Karpas-422 (cell line): ENCODE data around the gene UNC45A. TPM values are rescaled to one million over a fixed set of nuclear protein-coding genes. Genes with fewer than 3 reads are reported as not detected.

Experiments
- DNase-seq: peaks from one replicate; pipeline ENCODE4 v3.0.0-alpha.2; 2015
- H2AFZ ChIP-seq: fragments of 200-600 bp; sonication (generic); 2 replicates; pipeline ENCODE4 v1.6.1; 2014; ENCODE audit warnings: antibody characterized with exemption, low read length, mixed read lengths
- H3K27ac ChIP-seq: fragments of 200-600 bp; sonication (generic); 2 replicates; pipeline ENCODE4 v1.5.1; 2014; ENCODE audit warnings: mild to moderate bottlenecking, low read length, moderate library complexity
- H3K27me3 ChIP-seq: fragments of 200-600 bp; sonication (generic); 2 replicates; pipeline ENCODE4 v1.6.1; 2014; ENCODE audit warnings: low read length, mixed read lengths
- H3K36me3 ChIP-seq: fragments of 200-600 bp; sonication (generic); 2 replicates; pipeline ENCODE4 v1.6.1; 2014; ENCODE audit warnings: low read length, mixed read lengths; ENCODE audit not compliant: insufficient read depth
- H3K4me1 ChIP-seq: fragments of 200-600 bp; sonication (generic); 2 replicates; pipeline ENCODE4 v1.6.1; 2014; ENCODE audit warnings: mild to moderate bottlenecking, low read length, mixed read lengths
- H3K4me2 ChIP-seq: fragments of 200-600 bp; sonication (generic); 2 replicates; pipeline ENCODE4 v1.6.1; 2014; ENCODE audit warnings: low read length, low read depth, mild to moderate bottlenecking; ENCODE audit not compliant: poor library complexity, severe bottlenecking
- H3K4me3 ChIP-seq: fragments of 200-600 bp; sonication (generic); 2 replicates; pipeline ENCODE4 v1.5.1; 2014; ENCODE audit warnings: mild to moderate bottlenecking, antibody characterized with exemption, low read length, mixed read lengths
- H3K79me2 ChIP-seq: fragments of 200-600 bp; sonication (generic); 2 replicates; pipeline ENCODE4 v1.6.1; 2014; ENCODE audit warnings: mild to moderate bottlenecking, low read length, mixed read lengths
- H3K9ac ChIP-seq: fragments of 200-600 bp; sonication (generic); 2 replicates; pipeline ENCODE4 v1.6.0; 2014; ENCODE audit warnings: low read length
- H3K9me2 ChIP-seq: fragments of 200-600 bp; sonication (generic), shearing (Covaris generic); replicated peaks from 2 replicates; pipeline ENCODE4 v1.6.0; 2014; ENCODE audit warnings: mild to moderate bottlenecking, low read length, moderate library complexity; ENCODE audit not compliant: insufficient read depth
- H3K9me3 ChIP-seq: fragments of 300-700, 200-600 bp; sonication (generic); 2 replicates; pipeline ENCODE4 v1.6.1; 2014; ENCODE audit warnings: low read length, mixed read lengths
- H4K20me1 ChIP-seq: fragments of 200-600 bp; sonication (generic); 2 replicates; pipeline ENCODE4 v1.6.1; 2014; ENCODE audit warnings: mild to moderate bottlenecking, antibody characterized with exemption, low read length, low read depth; ENCODE audit not compliant: insufficient read depth
- total RNA-seq: library from RNA; depleted of rRNA; stranded (reverse); fragments of >200 nt; shearing (Covaris generic); gene quantifications from 2 replicates; pipeline ENCODE4 v1.2.3, GENCODE V29; 2014; ENCODE audit warnings: low replicate concordance

The UNC45A gene
- total RNA-seq, 1 experiment from 2014 or later, result 25.1 TPM

DNA sequence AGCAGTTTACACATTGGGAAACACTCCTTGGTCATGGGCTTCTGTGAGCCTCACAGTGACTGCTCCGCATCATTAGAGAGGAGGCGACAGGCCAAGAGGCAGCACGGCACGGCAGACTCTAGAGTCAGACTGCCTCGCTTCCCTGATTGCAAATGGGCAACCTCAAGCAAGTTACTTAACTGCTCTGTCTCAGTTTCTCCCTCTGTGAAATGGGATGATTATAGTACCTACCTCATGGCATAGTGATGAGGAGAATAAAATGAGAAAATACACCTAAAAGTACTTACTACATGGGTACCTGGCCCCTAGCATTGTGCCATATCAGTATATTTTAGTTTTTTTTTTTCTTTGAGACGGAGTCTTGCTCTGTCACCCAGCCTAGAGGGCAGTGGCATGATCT is 15.6 kb downstream of the UNC45A start:
- Histone ChIP-seq H3K27ac (no peak overlapping the region), H3K4me1 (peaks cover 12% of the 10 kb centered on the region), H3K4me2 (no peak overlapping the region), H3K4me3 (no peak overlapping the region), H4K20me1 (no peaks in the 10 kb centered on the region), H2AFZ (no peak overlapping the region), H3K36me3 (peaks cover 11% of the 10 kb centered on the region), H3K9me3 (no peaks in the 10 kb centered on the region), H3K79me2 (peaks cover 5% of the 10 kb centered on the region), H3K27me3 (no peaks in the 10 kb centered on the region), H3K9me2 (no peaks in the 10 kb centered on the region), H3K9ac (no peak overlapping the region)
- DNase-seq, result no peak

DNA sequence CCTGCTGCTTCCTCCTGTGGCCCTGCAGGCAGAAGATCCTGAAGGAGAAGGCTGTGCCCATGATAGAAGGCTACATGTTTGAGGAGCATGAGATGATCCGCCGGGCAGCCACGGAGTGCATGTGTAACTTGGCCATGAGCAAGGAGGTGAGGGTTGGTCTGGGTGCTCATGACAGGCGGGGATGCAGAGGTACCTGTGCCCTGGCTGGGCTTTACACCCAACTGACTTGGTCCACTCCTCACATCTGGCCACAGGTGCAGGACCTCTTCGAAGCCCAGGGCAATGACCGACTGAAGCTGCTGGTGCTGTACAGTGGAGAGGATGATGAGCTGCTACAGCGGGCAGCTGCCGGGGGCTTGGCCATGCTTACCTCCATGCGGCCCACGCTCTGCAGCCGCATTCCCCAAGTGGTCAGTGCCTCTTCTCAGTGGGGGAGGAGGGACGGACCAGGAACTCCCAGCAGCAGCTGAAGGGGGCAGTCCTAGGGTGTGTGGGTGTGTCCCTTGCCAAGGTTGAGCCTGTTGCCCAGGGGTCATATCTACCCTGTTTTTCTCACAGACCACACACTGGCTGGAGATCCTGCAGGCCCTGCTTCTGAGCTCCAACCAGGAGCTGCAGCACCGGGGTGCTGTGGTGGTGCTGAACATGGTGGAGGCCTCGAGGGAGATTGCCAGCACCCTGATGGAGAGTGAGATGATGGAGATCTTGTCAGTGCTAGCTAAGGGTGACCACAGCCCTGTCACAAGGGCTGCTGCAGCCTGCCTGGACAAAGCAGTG is 18.0 kb downstream of the UNC45A start:
- no peaks in the 10 kb centered on the region for H3K9me2 ChIP-seq
- no peaks in the 10 kb centered on the region for H3K27me3 ChIP-seq
- H3K79me2 ChIP-seq, result peaks cover 20% of the 10 kb centered on the region
- H3K36me3 ChIP-seq, result peaks cover 11% of the 10 kb centered on the region
- H3K27ac ChIP-seq, result no peak overlapping the region
- H4K20me1 ChIP-seq, result no peaks in the 10 kb centered on the region
- H3K9me3 ChIP-seq, result no peaks in the 10 kb centered on the region
- no peak for DNase-seq
- peaks cover 20% of the 10 kb centered on the region for H3K4me1 ChIP-seq
- H3K9ac ChIP-seq, result no peak overlapping the region
- no peak overlapping the region for H3K4me2 ChIP-seq
- no peak overlapping the region for H3K4me3 ChIP-seq
- H2AFZ ChIP-seq, result no peak overlapping the region

DNA sequence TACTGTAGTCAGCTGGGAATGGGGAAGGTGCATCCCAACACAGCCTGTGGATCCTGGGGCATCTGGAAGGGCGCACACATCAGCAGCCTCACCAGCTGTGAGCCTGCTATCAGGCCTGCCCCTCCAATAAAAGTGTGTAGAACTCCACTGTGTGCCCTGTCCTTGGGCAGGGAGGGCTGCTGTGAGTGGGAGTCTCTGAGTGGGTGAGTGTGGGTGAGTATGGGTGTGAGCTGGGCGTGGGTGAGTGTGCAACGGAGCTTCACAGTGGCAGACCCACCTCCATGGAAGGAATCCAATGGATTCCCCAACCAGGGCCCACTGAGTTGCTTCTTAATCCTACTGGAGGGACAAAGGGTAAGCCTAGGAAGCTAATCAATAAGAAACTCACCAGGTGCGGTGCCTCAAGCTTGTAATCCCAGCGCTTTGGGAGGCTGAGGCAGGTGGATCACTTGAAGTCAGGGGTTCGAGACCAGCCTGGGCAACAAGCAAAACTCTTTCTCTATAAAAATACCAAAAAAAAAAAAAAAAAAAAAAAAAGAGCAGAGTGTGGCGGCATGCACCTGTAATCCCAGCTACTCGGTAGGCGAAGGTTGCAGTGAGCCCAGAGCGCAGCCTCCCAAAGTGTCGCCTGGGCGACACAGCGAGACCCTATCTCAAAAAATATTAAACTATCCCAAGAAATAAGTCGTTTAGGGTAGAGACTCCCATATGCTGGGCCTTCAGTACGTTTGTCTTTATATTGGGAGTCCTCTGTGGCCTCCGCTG is 19.0 kb downstream of the UNC45A start:
- no peaks in the 10 kb centered on the region for H4K20me1 ChIP-seq
- peak overlapping the region; percentile 93; the same call in 1 of the 2 replicates for H3K27ac ChIP-seq
- H3K27me3 ChIP-seq, result no peaks in the 10 kb centered on the region
- no peak overlapping the region for H3K9ac ChIP-seq
- H2AFZ ChIP-seq, result no peak overlapping the region
- peaks cover 20% of the 10 kb centered on the region for H3K79me2 ChIP-seq
- peaks cover 11% of the 10 kb centered on the region for H3K36me3 ChIP-seq
- no peak for DNase-seq
- peak overlapping the region; percentile 97 for H3K4me2 ChIP-seq
- no peak overlapping the region for H3K4me3 ChIP-seq
- no peaks in the 10 kb centered on the region for H3K9me2 ChIP-seq
- peaks cover 20% of the 10 kb centered on the region for H3K4me1 ChIP-seq
- no peaks in the 10 kb centered on the region for H3K9me3 ChIP-seq

DNA sequence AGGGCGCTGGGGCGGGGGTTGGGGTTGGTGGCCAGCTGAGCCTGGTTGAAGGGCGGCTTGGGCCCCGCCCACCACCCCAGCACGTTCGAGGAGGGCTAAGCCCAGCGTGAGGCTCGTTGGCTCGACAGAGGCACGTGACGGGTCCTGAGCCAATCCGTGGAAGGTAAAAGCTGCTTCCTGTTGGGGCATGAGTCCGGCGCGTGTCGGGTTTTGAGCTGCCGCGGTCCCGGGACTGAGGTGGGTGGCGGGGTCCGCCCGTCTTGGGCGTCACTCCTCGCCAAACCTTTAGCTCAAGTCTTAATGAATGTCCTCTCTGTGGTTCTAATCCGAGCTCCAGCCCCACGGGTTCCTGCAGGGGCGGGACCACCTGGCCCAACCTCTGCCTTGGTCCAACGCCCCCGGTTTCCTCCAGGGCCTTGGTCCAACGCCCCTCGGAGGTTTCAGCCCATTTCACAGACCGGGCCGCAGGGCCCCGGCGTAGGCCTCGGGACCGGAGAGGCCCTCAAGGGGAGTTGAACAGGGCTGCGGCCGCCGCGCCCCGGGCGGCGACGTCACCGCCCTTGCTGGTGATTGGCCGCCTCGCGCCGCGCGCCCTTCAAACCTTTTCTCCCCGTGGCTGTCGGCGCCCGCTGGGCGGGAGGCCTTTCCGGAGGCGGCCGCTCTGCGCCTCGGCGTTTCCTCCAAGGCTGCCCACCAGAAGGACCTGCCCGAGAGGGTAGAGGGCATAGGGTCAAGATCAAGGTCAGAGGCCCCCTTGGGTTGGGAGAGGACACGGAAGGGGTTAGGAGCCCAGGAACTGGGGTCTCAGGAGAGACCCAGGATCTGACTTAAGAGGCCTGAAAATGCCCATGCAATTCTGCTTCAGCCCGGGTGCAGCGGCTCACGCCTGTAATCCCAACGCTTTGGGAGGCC is 19.9 kb downstream of the UNC45A start, which contains the start of gene RCCD1:
TSS of gene RCCD1 (plus strand) at position 173 of the 912 bp plus-strand sequence. CDS start 1,851 bp downstream, outside the sequence.
- H3K9me2 ChIP-seq, result no peaks in the 10 kb centered on the region
- peaks cover 8% of the 10 kb centered on the region for H3K36me3 ChIP-seq

DNA sequence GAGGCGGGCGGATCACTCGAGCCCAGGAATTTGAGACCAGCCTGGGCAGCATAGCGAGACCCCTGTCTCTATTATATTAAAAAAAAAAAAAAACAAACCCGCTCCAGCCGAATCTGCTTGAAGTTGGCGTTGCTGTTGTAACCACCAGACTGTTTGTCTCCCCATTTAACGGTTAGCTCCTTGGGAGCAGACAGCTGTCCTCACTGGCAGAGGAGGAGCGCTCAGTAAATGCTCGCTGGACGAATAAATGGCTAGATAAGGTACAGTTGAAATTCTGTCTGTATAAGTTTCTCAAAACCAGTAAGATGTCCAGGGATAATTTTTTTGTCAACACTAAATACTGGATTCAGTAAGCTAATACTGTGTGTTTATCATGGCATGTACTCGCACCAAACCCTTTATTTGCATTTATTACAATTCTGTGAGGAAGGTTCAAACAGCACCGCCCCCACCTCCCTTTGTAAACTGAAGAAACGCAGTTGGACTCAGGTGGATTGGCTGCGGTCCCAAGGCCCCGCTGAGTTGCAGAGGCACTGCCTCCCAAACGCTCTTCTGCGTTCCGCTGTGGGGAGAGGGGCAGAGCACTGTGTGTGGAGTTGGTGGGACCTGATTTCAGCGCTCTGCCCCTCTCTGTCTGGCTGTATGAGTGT is 20.7 kb downstream of the UNC45A start:
- peak overlapping the region; percentile 95 for H3K9ac ChIP-seq
- no peaks in the 10 kb centered on the region for H3K27me3 ChIP-seq
- peaks cover 5% of the 10 kb centered on the region for H3K36me3 ChIP-seq
- no peak for DNase-seq
- H2AFZ ChIP-seq, result no peak overlapping the region
- H4K20me1 ChIP-seq, result no peaks in the 10 kb centered on the region
- H3K4me1 ChIP-seq, result peaks cover 20% of the 10 kb centered on the region
- H3K9me3 ChIP-seq, result no peaks in the 10 kb centered on the region
- H3K4me2 ChIP-seq, result peak overlapping the region; percentile 97
- H3K4me3 ChIP-seq, result peak overlapping the region; percentile 75
- peaks cover 20% of the 10 kb centered on the region for H3K79me2 ChIP-seq
- H3K27ac ChIP-seq, result peak overlapping the region; percentile 93
- no peaks in the 10 kb centered on the region for H3K9me2 ChIP-seq

More for the DNA sequence above, 19.9 kb downstream of the UNC45A start, which contains the start of gene RCCD1:
- Histone ChIP-seq H3K9me3 (no peaks in the 10 kb centered on the region), H3K4me3 (peak within 1 kb of the TSS; percentile 75), H4K20me1 (no peaks in the 10 kb centered on the region), H3K4me2 (peak within 1 kb of the TSS; percentile 97), H3K4me1 (peaks cover 20% of the 10 kb centered on the region), H3K27ac (peak within 1 kb of the TSS; percentile 93), H3K27me3 (no peaks in the 10 kb centered on the region), H2AFZ (peak within 1 kb of the TSS; percentile 76; the same call in 1 of the 2 replicates), H3K9ac (peak within 1 kb of the TSS; percentile 95), H3K79me2 (peaks cover 20% of the 10 kb centered on the region)
- DNase-seq, result peak; percentile 98

DNA sequence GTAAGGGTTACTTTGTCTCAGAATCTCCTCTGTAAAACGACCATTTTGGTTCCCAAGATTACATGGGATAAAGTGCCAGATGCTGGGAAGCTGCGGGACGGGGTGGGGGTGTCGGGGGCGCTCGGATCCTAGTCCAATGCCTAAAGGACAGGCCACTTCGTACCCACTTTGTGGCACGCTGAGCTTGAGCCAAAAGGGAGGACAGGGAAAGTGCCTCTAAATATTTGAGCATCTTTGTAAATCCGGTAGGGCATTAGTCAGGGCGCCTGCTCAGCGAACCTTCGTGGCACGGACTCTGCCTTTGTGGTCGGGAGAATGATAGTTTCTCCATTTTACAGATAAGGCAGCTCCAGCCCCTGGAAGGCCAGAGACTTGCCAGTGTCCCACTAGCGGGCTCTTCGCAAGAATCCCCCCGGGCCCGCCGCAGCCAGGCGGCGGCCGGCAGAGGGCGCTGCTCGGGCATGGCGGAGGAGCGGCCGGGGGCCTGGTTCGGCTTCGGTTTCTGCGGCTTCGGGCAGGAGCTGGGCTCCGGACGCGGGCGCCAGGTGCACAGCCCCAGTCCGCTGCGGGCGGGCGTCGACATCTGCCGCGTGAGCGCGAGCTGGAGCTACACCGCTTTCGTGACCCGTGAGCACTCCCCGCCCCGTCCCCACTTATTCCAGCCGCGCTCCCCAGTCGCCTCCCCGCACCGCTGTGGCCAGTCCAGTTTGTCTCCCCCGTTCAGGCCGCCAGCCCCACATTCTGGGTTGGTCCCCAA is 21.4 kb downstream of the UNC45A start:
- H3K9ac ChIP-seq, result peak overlapping the region; percentile 95
- H3K36me3 ChIP-seq, result peaks cover 5% of the 10 kb centered on the region
- H3K27me3 ChIP-seq, result no peaks in the 10 kb centered on the region
- no peak overlapping the region for H2AFZ ChIP-seq
- peak overlapping the region; percentile 75 for H3K4me3 ChIP-seq
- H3K27ac ChIP-seq, result no peak overlapping the region
- no peak for DNase-seq
- peaks cover 20% of the 10 kb centered on the region for H3K79me2 ChIP-seq
- no peaks in the 10 kb centered on the region for H3K9me2 ChIP-seq
- H3K4me1 ChIP-seq, result peaks cover 20% of the 10 kb centered on the region
- no peaks in the 10 kb centered on the region for H4K20me1 ChIP-seq
- no peaks in the 10 kb centered on the region for H3K9me3 ChIP-seq
- peak overlapping the region; percentile 97 for H3K4me2 ChIP-seq
